GM18873 (cell line): ENCODE results near the gene CISD1.

Experiments
- ATAC-seq: cut with Tn5 transposase; IDR thresholded peaks from one replicate; pipeline ENCODE4 v1.9.1; 2021; ENCODE audit warnings: mild to moderate bottlenecking, moderate library complexity, moderate number of reproducible peaks; ENCODE audit not compliant: unreplicated experiment, low FRiP score

Gene CISD1

DNA sequence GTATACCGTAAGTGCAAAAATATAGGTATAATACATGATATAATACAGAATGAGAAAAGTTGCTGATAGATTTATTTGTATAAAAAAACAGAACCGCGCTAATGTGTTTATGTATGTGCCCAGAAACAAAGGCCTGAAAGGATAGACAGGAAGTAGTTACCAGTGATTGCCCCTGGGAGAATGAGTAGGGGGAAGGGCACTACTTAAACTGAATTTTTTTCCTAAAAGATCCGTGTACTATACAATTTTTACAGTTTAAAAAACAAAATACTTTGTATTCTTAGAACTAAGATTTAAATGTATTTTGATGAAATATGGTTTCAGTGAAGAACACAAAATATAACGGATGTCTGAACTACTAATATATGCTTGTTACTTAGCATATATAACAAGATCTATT lies 4.2 kb upstream of the CISD1 start:
- no peak for ATAC-seq

GRCh38 chr10:58265249-58265648 lies 3.7 kb upstream of the CISD1 start:
- ATAC-seq = no peak

DNA sequence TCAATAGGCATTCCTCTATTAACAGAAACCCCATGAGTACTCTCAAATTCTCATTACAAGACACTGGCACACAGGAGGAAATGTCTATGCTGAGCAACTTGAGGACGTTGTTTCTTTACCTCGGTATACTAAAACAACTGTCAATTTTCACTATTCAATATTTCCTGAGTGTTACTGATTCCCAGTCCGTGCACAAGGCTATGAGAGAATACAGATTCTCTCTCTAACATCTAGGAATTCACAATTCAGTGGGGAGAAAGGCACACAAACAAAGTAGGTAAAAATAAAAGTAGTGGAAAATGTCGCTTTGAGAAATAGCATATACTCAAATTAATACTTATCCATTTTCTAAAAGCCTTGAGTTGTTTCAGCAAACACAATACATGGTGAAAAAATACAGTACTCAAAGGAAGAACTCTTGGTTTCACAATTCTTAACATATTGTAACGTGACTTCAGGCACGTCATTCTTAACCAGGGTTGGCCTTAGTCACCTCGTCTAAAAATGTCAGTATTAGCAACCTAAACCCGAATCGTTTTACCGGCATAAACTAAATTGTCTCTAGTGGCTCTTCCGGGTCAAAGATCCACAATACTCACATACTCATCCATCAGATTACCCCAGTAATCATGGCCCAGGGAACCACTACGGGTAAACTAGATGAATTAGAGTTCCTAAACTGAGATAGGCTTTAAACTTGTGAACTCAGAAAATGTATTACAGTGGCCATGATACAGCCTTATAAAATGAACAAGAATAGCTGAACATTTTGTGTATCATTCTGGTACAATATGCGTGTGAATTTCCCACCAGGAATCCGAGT lies 2.7 kb upstream of the CISD1 start:
- ATAC-seq = peak; percentile 19

- no peak for ATAC-seq
These were observed 1.9 kb upstream of the CISD1 start for GRCh38 chr10:58266826-58267712.

DNA sequence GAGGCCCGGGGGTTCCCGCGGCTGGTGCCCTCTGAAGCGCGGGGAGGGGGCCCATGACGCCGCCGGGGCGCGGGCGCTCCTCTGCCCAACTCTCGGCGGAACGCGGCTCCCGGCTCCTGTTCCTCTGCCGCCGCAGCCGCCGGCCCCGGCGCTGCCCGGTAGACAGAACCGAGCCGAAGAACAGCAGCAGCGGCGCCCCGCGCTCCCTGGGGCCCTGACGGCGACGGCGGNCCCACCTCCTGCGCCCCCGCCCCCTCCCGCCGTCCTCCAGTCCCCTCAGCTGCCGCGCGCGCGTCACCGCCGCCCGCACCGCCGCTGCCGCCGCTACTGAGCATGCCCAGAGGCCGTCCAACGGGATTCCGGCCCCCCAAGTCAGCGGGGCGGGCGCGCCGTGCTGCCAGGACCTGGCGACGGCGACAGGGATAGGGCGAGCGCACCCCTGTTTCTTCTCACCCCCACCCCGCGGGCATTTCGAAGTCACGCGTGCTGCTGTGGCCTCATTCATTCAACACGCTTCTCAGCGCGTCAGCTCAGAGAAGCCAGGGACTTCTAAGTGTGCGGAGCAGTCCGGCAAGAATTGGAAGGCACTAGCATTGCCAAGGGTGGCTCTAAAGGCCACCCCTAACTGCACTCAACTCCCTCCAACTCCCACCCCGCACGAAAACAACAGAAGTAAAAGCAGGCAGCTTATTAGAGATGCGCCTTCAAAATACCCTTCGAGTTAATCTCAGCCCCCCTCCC lies 1.1 kb upstream of the CISD1 start, which contains the start of gene IPMK:
TSS of gene IPMK (minus strand) at position 182 of the 741 bp plus-strand sequence. CDS start 283 bp downstream, outside the sequence.
- peak; percentile 43 for ATAC-seq

- ATAC-seq = peak; percentile 0
These were observed 462 bp upstream of the CISD1 start for GRCh38 chr10:58268454-58268945.

- no peak for ATAC-seq
These were observed 874 bp downstream of the CISD1 start for GRCh38 chr10:58269782-58270290.

- ATAC-seq = no peak
These were observed 6.3 kb downstream of the CISD1 start for GRCh38 chr10:58275261-58275660.

GRCh38 chr10:58275908-58276307 lies 6.9 kb downstream of the CISD1 start:
- no peak for ATAC-seq

DNA sequence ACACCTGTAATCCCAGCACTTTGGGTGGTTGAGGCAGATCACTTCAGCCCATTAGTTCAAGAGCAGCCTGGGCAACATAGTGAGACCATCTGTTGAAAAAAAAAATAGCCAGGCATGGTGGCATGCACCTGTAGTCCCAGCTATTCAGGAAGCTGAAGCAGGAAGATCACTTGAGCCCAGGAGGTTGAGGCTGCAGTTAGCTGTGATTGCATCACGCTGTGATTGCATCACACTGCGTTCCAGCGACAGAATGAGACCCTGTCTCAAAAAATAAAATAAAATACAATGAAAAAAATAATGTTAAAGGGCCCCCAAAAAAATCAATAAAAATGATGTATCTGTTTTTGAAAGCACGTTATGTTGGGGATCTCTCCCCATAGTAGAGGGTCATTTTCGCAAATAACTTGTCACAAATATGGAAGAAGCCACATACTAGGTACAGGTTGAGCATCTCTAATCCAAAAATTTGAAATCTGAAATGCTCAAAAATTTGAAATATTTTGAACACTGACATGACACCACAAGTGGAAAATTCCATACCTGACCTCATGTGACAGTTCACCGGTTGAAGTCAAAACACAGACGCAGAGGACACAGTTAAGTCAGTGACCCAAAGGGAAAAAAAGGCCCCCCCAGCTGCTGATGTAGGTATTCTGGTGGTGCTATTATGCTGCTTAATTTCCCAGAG lies 9.5 kb downstream of the CISD1 start:
- ATAC-seq = no peak

DNA sequence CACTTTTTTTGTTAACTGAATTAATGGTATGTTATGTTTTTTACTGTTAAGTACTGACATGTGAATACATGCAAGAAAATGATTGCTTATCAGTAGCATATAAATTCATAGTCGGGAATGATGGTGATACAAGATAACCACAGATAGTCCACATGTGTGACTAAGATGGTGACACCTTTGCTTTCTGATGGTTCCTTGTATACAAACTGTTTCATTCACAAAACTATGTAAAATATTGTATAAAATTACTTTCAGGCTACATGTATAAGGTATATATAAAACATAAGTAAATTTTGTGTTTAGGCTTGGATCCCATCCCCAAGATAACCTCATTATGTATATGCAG lies 10.0 kb downstream of the CISD1 start:
- no peak for ATAC-seq

- no peak for ATAC-seq
These were observed 11.5 kb downstream of the CISD1 start for GRCh38 chr10:58280477-58280876.

- no peak for ATAC-seq
These were observed 12.3 kb downstream of the CISD1 start for GRCh38 chr10:58281092-58281752.

DNA sequence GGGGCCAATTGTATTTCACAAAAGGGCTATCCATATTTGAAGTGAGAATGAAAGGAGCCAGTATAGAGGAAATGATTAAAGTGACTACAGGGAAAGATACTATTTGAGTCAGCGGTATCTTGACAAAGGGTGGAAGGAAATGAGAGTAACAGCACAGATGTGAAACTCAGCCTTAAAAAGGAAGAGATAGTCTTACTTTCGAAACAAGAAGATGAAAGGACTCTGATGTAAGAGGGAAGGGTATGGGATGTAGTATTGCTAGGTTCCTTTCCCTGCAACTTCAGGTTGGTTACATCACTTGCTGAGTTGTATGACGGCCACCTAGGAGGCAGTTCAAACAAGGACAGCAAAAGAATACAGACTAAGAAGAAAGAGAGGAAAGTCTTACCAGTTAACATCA lies 13.7 kb downstream of the CISD1 start:
- ATAC-seq = peak; percentile 99

DNA sequence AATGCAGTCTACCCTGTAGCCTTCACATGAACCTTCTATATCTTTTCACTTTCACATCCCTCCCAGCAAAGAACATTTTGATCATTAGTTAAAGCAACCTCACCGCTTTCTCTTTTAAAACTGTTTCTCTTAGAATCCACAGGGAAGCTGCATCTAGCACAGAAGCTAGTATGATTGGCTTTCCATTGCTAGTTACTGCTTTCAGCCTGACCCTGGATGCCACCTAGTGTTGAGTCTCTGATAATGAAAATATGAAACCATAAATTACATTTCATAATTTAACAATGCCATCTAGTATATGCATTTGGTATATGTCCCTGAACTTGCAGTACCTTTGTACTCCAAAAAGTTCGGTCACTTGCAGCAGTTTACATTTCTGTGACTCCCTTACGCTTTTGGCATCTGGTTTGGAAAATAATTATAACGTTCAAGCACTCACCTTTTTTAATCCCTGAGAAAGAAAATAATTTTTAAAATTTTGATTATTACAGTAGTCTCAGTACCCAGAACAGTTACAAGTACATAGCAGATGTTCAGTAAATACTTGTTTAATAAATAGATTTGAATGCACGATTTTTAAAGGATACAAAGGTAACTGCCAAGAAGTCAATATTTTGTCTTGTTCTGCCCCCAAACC lies 22.7 kb downstream of the CISD1 start:
- peak; percentile 76 for ATAC-seq

GRCh38 chr10:58293989-58294388 lies 25.0 kb downstream of the CISD1 start:
- ATAC-seq = no peak

GRCh38 chr10:58299580-58299979 lies 30.6 kb downstream of the CISD1 start:
- peak; percentile 83 for ATAC-seq

DNA sequence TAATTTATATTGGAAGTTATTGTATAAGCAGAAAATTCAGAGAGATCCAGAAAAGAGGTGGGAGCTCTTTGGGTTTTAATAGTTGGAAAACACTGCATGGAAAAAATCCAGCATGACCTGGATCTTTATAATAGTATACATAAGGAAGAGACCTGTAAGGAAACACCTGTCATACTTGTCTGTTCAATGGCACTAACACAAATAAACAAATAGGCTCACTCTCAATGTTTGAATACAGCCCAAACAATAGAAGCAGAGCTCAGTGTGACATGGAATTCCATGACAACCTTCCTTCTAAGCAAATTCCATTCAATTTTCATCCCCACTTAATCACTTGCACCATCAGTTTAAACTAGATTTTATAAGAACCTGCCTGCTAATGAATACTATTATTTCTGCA lies 31.7 kb downstream of the CISD1 start:
- no peak for ATAC-seq

DNA sequence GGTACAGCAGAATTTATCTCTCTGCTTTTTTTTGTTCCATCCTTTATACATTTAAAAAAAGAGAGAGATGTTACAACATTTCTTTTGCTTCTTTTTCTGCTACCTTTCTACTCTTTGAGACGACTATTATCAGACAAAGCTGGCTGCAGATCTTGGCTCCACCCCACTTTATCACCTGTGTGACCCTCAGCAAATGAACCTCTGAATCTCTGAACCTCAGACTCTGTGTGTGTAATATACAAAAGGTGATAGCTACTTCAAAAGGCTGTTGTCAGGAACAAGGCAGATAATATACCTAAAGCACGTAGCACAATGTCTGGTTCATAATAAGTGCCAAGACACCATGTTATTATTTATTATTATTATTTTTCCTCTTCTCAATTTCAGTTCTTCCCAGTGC lies 33.3 kb downstream of the CISD1 start:
- ATAC-seq = no peak
